Activated T-cell treated with anti-CD3 and anti-CD28 coated beads, Interleukin-2, amount 50 U/mL, for 72 hours (primary cell): ENCODE data around the gene CCNQ. TPM values are rescaled to one million over a fixed set of nuclear protein-coding genes. Genes with fewer than 3 reads are reported as not detected.

Source experiments
- total RNA-seq, 2 donors: library from RNA; stranded (reverse); gene quantifications; one replicate each; pipeline ENCODE4 v1.2.3, GENCODE V29; 2022

Gene CCNQ
- total RNA-seq, 2 donors from 2014 or later: 16.8 to 20.3 TPM

Other genes starting within 250 kb of the CCNQ start
- gene PNMA6E, start 197.8 kb downstream of the CCNQ start, total RNA-seq: not detected
- gene ZFP92, start 187.7 kb downstream of the CCNQ start, total RNA-seq: 1 to 10 TPM; 2.2 to 2.4 TPM
- gene TREX2, start 153.1 kb downstream of the CCNQ start, total RNA-seq: 1 to 10 TPM; 2.7 to 2.8 TPM
- gene HAUS7, start 128.6 kb downstream of the CCNQ start, total RNA-seq: 10 to 100 TPM; 27.7 to 40.0 TPM
- gene BGN, start 104.2 kb downstream of the CCNQ start, total RNA-seq: not detected
- not detected for gene ATP2B3, start 81.5 kb downstream of the CCNQ start, total RNA-seq
- not detected for gene DUSP9, start 48.1 kb upstream of the CCNQ start, total RNA-seq
- gene PNCK, start 74.7 kb upstream of the CCNQ start, total RNA-seq: 1 to 10 TPM in 1 of 2 donors, under 1 TPM in 1; 0.50 to 1.2 TPM
- gene SLC6A8, start 88.8 kb upstream of the CCNQ start, total RNA-seq: 1 to 10 TPM; 1.8 to 2.2 TPM
- gene BCAP31, start 125.2 kb upstream of the CCNQ start, total RNA-seq: 10 to 100 TPM; 91.5 to 94.1 TPM
- 1 to 10 TPM; 8.0 to 8.3 TPM for gene ABCD1, start 125.7 kb upstream of the CCNQ start, total RNA-seq
- gene PLXNB3, start 165.1 kb upstream of the CCNQ start, total RNA-seq: 1 to 10 TPM in 1 of 2 donors, under 1 TPM in 1; 0.77 to 1.7 TPM
- not detected for gene SRPK3, start 181.9 kb upstream of the CCNQ start, total RNA-seq
- gene IDH3G, start 195.2 kb upstream of the CCNQ start, total RNA-seq: 10 to 100 TPM; 34.0 to 41.0 TPM
- gene SSR4, start 195.5 kb upstream of the CCNQ start, total RNA-seq: 100 to 1,000 TPM; 150 to 192 TPM
- gene PDZD4, start 231.4 kb upstream of the CCNQ start, total RNA-seq: 1 to 10 TPM in 1 of 2 donors, under 1 TPM in 1; 0.82 to 5.0 TPM